HCT116 (cell line): ENCODE data around the gene SLAIN1.

Source experiments
- CBX3 ChIP-seq: IDR thresholded peaks from 2 replicates; pipeline ENCODE4 v1.6.1; 2012; ENCODE audit warnings: low read depth
- CTCF ChIP-seq, 3 experiments: fragments of 200-600 bp in 1 of 3; sonication (generic) in 1 of 3; IDR thresholded peaks in 2 of 3; conservative IDR thresholded peaks in 1 of 3; 2 replicates each; pipeline ENCODE4 v1.5.1; 2012 to 2017; ENCODE audit warnings: low read depth in 2 of 3, low read length in 2 of 3, antibody characterized with exemption in 1 of 3, borderline replicate concordance in 1 of 3, control low read depth in 1 of 3, mild to moderate bottlenecking in 1 of 3, mixed read lengths in 1 of 3, mixed run types in 1 of 3, moderate library complexity in 1 of 3; ENCODE audit not compliant: insufficient read depth in 1 of 3
- EGR1 ChIP-seq: IDR thresholded peaks from 2 replicates; pipeline ENCODE4 v1.6.1; 2012; ENCODE audit warnings: low read depth
- EZH2 ChIP-seq: fragments of 200-600 bp; sonication (generic); IDR thresholded peaks from 2 replicates; pipeline ENCODE4 v1.6.1; 2017; ENCODE audit warnings: antibody characterized with exemption, mixed run types
- MAX ChIP-seq: IDR thresholded peaks from 2 replicates; pipeline ENCODE4 v1.6.1; 2012
- POLR2A ChIP-seq: IDR thresholded peaks from 2 replicates; pipeline ENCODE4 v1.7.0; 2011; ENCODE audit warnings: borderline replicate concordance; ENCODE audit not compliant: insufficient read depth, insufficient read length; ENCODE audit errors: extremely low read depth
- POLR2AphosphoS5 ChIP-seq: IDR thresholded peaks from 2 replicates; pipeline ENCODE4 v1.6.1; 2011; ENCODE audit warnings: mild to moderate bottlenecking, low read depth, low read length, moderate library complexity
- RAD21 ChIP-seq: IDR thresholded peaks from 2 replicates; pipeline ENCODE4 v1.6.1; 2012; ENCODE audit warnings: low read depth, mild to moderate bottlenecking
- REST ChIP-seq: IDR thresholded peaks from 2 replicates; pipeline ENCODE4 v1.6.1; 2012; ENCODE audit warnings: low read depth
- SRF ChIP-seq: IDR thresholded peaks from 2 replicates; pipeline ENCODE4 v1.6.1; 2012; ENCODE audit warnings: low read depth
- TCF7L2 ChIP-seq: IDR thresholded peaks from 2 replicates; pipeline ENCODE4 v1.7.0; 2011; ENCODE audit warnings: borderline replicate concordance, inconsistent platforms; ENCODE audit not compliant: insufficient read depth, insufficient read length; ENCODE audit errors: extremely low read depth
- YY1 ChIP-seq: IDR thresholded peaks from 2 replicates; pipeline ENCODE4 v1.6.1; 2011; ENCODE audit warnings: low read length, low read depth, moderate library complexity, mild to moderate bottlenecking; ENCODE audit not compliant: insufficient replicate concordance; ENCODE audit errors: extremely low read depth
- ZNF274 ChIP-seq: fragments of 200-500 bp; sonication (Bioruptor generic); IDR thresholded peaks from 2 replicates; pipeline ENCODE4 v1.6.1; 2014; ENCODE audit warnings: mild to moderate bottlenecking, low read depth, low read length, inconsistent platforms

- TF ChIP-seq MAX (no peak), REST (no peak), EGR1 (no peak), CTCF (IDR thresholded peaks at IDR 0.05 in 2 of 3, conservative IDR thresholded peaks at IDR 0.05 in 1 of 3; ENCODE audit: borderline replicate concordance in 1 of 3, insufficient read depth in 1 of 3, low read depth in 2 of 3, low read length in 2 of 3) (no peak), ZNF274 (no peak), YY1 (no peak), POLR2A (no peak), CBX3 (no peak), TCF7L2 (no peak), EZH2 (no peak), RAD21 (no peak), SRF (no peak), POLR2AphosphoS5 (no peak)
Measured at GRCh38 chr13:77698201-77699058, 943 bp downstream of the SLAIN1 start.
